Ascending aorta (tissue), 2 donors: ENCODE data around the gene KISS1R. TPM values are rescaled to one million over a fixed set of nuclear protein-coding genes. Genes with fewer than 3 reads are reported as not detected.
A peak's percentile ranks its signal among the peaks of the same experiment; 100 is the strongest.

Experiments used
- DNase-seq, 2 donors: peaks; one replicate each; pipeline ENCODE4 v3.0.0-alpha.2; 2019; ENCODE audit warnings: low spot score in 2 of 2
- H3K27ac ChIP-seq, 2 donors: fragments of 200-600 bp; sonication (generic); one replicate each; pipeline ENCODE4 v1.5.1; 2016 to 2017; ENCODE audit warnings: mild to moderate bottlenecking in 1 of 2
- H3K27me3 ChIP-seq: fragments of 200-600 bp; sonication (generic); one replicate; pipeline ENCODE4 v1.5.1; 2017
- H3K36me3 ChIP-seq, 2 donors: fragments of 200-600 bp; sonication (generic); one replicate each; pipeline ENCODE4 v1.5.1; 2016
- H3K4me1 ChIP-seq, 2 donors: fragments of 200-600 bp; sonication (generic); one replicate each; pipeline ENCODE4 v1.5.1; 2016 to 2017; ENCODE audit warnings: mild to moderate bottlenecking in 1 of 2
- H3K4me3 ChIP-seq, 2 donors: fragments of 200-600 bp; sonication (generic); one replicate each; pipeline ENCODE4 v1.5.1; 2016 to 2017; ENCODE audit warnings: mild to moderate bottlenecking in 1 of 2
- H3K9me3 ChIP-seq, 2 donors: fragments of 200-600 bp; sonication (generic); one replicate each; pipeline ENCODE4 v1.5.1; 2016
- CTCF ChIP-seq, 3 experiments: fragments of 200-600 bp in 2 of 3; fragments of 450-650 bp in 1 of 3; sonication (generic) in 2 of 3; IDR thresholded peaks; one replicate each; pipeline ENCODE4 v1.5.1; 2016 to 2019; ENCODE audit warnings: antibody characterized with exemption in 3 of 3, mild to moderate bottlenecking in 1 of 3, moderate library complexity in 1 of 3
- intact Hi-C: fragments of 100-400 bp; cut with DNase I; formaldehyde crosslinking; loops from one replicate; pipeline ENCODE4 v1.15.1; 2023
- total RNA-seq: library from RNA; depleted of rRNA; stranded (reverse); fragments of >200 nt; gene quantifications from one replicate; pipeline ENCODE4 v1.1.0, GENCODE V29; 2016

The KISS1R gene
- total RNA-seq, 1 donor from 2014 or later, result not detected

- H3K9me3 ChIP-seq, result no peaks in the 10 kb centered on the region
- H3K27ac ChIP-seq, result no peak overlapping the region
- no peak for DNase-seq
- H3K4me1 ChIP-seq, result peaks cover 12 to 37% of the 10 kb centered on the region in 2 donors
- H3K36me3 ChIP-seq, result no peaks in the 10 kb centered on the region
- intact Hi-C loops, result loop anchor here (2.0 to 10.0 kb wide), 6 partner anchors 55 to 325 kb away; partner anchors contain the start of genes ATP5F1D and MIDN
- peaks cover 17% of the 10 kb centered on the region for H3K27me3 ChIP-seq
- peak overlapping the region; percentile 40 to 43 for H3K4me3 ChIP-seq
- no peak for TF ChIP-seq CTCF (IDR thresholded peaks at IDR 0.05)
These were observed 3.1 kb downstream of the KISS1R start for GRCh38 chr19:920051-920864.

- intact Hi-C loops, result loop anchor here (10.0 kb wide), 2 partner anchors 290 to 320 kb away; partner anchors contain the start of genes ATP5F1D and MIDN
- H3K36me3 ChIP-seq, result no peaks in the 10 kb centered on the region
- peak overlapping the region; percentile 95 to 98 for H3K4me3 ChIP-seq
- no peak for DNase-seq
- no peak for TF ChIP-seq CTCF (IDR thresholded peaks at IDR 0.05)
- no peaks in the 10 kb centered on the region for H3K27me3 ChIP-seq
- no peaks in the 10 kb centered on the region for H3K9me3 ChIP-seq
- peaks cover 9 to 23% of the 10 kb centered on the region in 2 donors for H3K4me1 ChIP-seq
- H3K27ac ChIP-seq, result no peak overlapping the region
These were observed 7.5 kb downstream of the KISS1R start for GRCh38 chr19:924553-925086.

GRCh38 chr19:925087-925525, 8.0 kb downstream of the KISS1R start:
- TF ChIP-seq CTCF (IDR thresholded peaks at IDR 0.05), result no peak
- no peaks in the 10 kb centered on the region for H3K27me3 ChIP-seq
- H3K4me3 ChIP-seq, result peak overlapping the region; percentile 95 to 98
- H3K27ac ChIP-seq, result peak overlapping the region; percentile 59 to 71
- H3K4me1 ChIP-seq, result peaks cover 6 to 20% of the 10 kb centered on the region in 2 donors
- peak in 1 of 2 donors; percentile 71 for DNase-seq
- no peaks in the 10 kb centered on the region for H3K9me3 ChIP-seq
- intact Hi-C loops, result loop anchor here (10.0 kb wide), 2 partner anchors 290 to 320 kb away; partner anchors contain the start of genes ATP5F1D and MIDN
- no peaks in the 10 kb centered on the region for H3K36me3 ChIP-seq

- no peak for TF ChIP-seq CTCF (IDR thresholded peaks at IDR 0.05)
- Histone ChIP-seq H3K27ac (peak within 1 kb of the TSS; percentile 59 to 71), H3K4me1 (peaks cover 5 to 16% of the 10 kb centered on the region in 2 donors), H3K9me3 (no peaks in the 10 kb centered on the region), H3K27me3 (no peaks in the 10 kb centered on the region), H3K4me3 (peak within 1 kb of the TSS; percentile 95 to 98), H3K36me3 (no peaks in the 10 kb centered on the region)
- peak in 1 of 2 donors; percentile 88 for DNase-seq
- intact Hi-C loops, result loop anchor here (10.0 kb wide), 2 partner anchors 289 to 319 kb away; partner anchors contain the start of genes ATP5F1D and MIDN
These were observed 8.6 kb downstream of the KISS1R start, which contains the start of gene ARID3A for GRCh38 chr19:925526-926322. TSS of gene ARID3A (plus strand) at chr19:926035. CDS start at chr19:929529, 3,494 bp downstream.

- H3K27ac ChIP-seq, result peak overlapping the region; percentile 42 to 59
- intact Hi-C loops, result loop anchor here (10.0 kb wide), 2 partner anchors 289 to 319 kb away; partner anchors contain the start of genes ATP5F1D and MIDN
These were observed 9.1 kb downstream of the KISS1R start for GRCh38 chr19:926323-926588.

More at GRCh38 chr19:926323-926588, 9.1 kb downstream of the KISS1R start:
- no peak for TF ChIP-seq CTCF (IDR thresholded peaks at IDR 0.05)
- Histone ChIP-seq H3K4me1 (peaks cover 5 to 12% of the 10 kb centered on the region in 2 donors), H3K27me3 (no peaks in the 10 kb centered on the region), H3K4me3 (peak overlapping the region; percentile 95 to 98), H3K36me3 (no peaks in the 10 kb centered on the region), H3K9me3 (no peaks in the 10 kb centered on the region)
- no peak for DNase-seq
